ENCODE results near the gene DLGAP4. TPM values are rescaled to one million over a fixed set of nuclear protein-coding genes. Genes with fewer than 3 reads are reported as not detected.

The DLGAP4 gene
- total RNA-seq, 1 donor from 2014 or later, result 22.0 TPM

DNA sequence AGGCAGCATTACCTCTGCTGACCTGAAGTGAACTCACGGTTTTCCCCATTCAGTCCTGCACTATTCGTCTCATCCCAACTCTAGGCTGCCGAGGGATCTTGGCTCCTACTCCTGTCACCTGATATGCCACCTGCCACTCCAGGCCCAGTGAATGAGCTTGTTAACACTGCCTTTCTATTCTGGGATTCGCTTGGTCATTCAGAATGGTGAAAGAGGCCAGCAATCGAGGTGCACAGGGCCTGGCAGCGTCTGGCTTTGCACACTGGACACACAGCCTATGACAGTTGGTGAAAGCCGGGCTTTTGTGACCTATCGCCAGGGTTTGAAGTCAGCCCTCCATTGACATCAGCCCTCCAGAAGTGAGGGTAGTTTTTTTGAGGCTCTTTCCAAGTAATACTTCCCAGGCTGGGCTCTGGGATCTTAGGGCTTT lies 175.9 kb downstream of the DLGAP4 start:
- DNase-seq (ENCODE audit: low spot score in 2 of 2) (no peak), FAIRE-seq (no peak)

DNA sequence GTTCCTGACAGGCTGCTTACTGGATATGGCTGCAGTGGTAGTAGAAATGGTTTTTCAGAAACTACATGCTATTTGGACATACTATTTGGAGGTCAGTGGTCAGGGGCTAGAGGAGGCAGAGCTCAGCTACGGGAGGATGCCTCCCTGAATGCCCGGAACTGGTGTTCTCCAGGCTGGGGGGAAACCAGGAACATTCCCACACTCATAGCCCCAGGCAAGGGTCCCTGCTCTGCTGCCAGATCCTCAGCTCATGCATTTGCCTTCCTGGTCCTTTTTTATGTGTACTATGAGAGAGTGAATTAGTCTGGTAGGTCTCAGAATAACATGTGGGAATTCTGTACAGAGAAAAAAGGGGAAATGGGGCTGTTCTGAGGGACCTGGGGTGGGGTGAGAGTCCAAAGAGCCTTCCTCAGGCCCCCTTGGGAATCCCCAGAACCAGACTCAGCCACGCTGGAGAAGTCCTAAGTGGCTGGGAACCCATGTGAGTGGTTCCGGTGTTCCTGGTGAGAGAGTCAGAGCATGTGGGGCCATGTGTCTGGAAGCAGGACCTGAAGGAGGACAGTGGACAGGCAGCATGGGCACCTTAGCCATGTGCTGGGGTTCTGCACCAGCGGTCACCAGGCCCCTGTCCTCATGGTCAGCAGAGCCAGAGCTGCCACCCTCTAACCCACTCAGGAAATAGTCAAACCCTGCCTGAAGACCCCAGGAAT lies 177.2 kb downstream of the DLGAP4 start:
- FAIRE-seq, result no peak
- no peak for DNase-seq (ENCODE audit: low spot score in 2 of 2)

DNA sequence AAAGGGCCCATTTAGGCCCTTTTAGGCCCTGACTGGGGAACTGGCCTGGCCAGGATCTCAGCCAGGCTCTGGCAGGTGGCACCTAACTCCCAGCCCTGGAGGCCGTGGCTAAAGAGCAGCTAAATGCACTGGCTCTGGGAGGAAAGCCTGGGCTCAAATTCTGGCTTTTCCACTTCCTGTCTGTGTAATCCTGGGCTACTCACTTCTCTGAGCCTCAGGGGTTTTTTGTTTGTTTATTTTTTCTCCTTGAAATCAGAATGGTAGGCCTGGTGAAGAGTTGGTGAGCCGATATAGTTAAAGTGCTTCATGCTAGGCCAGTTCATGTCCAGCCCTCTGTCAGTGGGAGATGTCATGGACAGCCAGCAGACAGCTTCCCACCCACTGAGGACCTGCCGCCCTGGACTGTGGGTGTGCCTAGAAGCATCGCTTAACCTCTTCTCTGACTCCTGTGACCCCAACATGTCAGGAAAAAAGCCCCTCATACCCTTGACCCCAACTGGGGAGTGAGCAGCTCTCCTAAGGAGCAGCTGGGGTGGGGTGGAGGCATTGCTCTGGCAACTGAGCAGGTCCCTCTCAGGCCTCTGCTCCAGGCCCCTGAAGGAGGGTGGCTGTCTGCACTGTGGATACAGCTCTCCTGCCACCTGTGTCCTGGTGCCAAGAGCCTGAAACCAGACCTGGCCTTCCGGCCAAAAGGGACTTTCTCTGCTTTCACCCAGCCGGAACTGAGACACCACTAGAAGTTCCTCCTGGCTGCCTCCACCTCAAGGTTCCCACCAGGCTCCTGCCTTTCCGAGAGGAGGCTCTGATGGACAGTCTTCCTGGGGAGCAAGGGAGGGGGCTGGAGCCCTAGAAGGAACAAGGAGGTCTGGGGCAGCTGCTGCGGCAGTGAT lies 178.0 kb downstream of the DLGAP4 start:
- no peak for FAIRE-seq

DNA sequence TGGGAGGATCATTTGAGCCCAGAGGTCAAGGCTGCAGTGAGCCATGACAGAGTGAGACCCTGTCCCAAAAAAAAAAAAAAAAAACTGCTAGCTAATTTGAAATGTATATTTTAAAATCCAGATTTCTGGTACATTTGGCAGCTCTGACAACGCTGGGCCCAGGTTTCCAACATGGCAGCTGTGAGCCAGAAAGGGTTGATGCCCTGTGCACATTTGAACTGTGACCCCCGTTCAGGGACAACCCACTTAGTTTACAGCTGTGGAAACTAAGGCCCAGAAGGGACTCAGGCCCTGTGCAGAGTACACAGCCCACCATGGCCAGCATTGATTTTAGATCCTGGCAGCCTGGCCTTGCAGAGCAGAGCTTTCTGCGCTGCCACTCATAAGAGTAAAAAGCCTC lies 179.1 kb downstream of the DLGAP4 start:
- FAIRE-seq (no peak), DNase-seq (ENCODE audit: low spot score in 2 of 2) (no peak)

More for the DNA sequence above, 178.0 kb downstream of the DLGAP4 start:
- no peak for DNase-seq (ENCODE audit: low spot score in 2 of 2)

DNA sequence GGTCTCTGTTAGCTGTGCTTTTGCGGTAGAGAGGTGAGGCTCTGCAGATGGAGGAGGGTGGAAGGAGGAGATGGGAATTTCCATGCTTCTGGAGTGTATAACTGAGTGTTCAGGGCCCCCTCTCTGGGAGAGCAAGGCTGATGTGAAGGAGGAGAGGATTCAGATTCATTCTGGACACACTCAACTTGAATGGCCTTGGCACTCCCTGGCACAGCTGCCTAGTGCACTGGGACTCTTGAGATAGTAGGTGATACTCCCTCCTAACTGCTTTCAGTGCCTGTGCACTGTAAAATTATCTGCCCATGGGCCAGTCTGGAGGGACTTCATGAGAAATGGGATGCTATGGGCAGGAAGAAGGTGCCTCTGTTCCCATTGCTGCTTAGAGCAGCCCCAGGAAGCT lies 180.9 kb downstream of the DLGAP4 start:
- FAIRE-seq (no peak), DNase-seq (ENCODE audit: low spot score in 2 of 2) (no peak)

- DNase-seq (ENCODE audit: low spot score in 2 of 2), result no peak
- no peak for FAIRE-seq
These were observed 184.1 kb downstream of the DLGAP4 start for GRCh38 chr20:36490191-36490590.

DNA sequence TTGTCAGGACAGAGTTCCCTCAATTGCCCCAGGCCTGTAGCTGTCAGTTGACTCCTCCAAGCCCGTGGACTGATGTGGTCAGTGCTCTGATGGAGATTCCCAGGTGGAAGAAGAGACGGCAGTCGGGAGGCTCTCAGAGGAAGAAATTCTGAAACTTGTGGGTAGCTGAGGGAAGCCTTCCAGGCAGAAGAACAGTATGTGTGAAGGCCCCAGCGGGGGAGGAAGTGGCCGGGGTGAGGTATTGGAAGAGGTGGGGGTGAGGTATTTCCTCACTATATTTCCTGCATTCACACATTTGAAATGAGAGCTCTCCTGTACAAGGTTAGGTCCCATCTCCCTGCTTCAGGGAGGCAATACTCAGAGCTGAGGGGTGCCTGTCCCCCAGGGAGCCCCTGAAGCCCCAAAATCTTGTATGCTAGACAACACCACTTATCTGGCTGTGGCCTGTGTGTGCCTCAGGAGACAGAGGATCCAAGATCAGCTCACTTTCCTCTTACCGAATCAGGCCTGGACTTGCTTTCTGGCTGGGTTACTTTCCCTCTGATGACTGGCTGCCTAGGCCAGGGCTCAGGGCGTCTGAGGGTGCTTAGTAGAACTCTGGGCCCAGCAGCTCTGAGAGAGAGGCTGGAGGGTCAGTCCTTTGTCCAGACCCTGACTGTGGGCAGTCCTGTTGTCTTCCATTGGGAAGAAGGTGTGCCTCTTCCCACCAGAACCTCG lies 185.9 kb downstream of the DLGAP4 start:
- FAIRE-seq (no peak), DNase-seq (ENCODE audit: low spot score in 2 of 2) (no peak)

GRCh38 chr20:36493051-36493800 lies 187.1 kb downstream of the DLGAP4 start:
- DNase-seq (ENCODE audit: low spot score in 2 of 2), result no peak
- no peak for FAIRE-seq

- FAIRE-seq (no peak), DNase-seq (ENCODE audit: low spot score in 2 of 2) (no peak)
These were observed 187.6 kb downstream of the DLGAP4 start for GRCh38 chr20:36493801-36494114.

DNA sequence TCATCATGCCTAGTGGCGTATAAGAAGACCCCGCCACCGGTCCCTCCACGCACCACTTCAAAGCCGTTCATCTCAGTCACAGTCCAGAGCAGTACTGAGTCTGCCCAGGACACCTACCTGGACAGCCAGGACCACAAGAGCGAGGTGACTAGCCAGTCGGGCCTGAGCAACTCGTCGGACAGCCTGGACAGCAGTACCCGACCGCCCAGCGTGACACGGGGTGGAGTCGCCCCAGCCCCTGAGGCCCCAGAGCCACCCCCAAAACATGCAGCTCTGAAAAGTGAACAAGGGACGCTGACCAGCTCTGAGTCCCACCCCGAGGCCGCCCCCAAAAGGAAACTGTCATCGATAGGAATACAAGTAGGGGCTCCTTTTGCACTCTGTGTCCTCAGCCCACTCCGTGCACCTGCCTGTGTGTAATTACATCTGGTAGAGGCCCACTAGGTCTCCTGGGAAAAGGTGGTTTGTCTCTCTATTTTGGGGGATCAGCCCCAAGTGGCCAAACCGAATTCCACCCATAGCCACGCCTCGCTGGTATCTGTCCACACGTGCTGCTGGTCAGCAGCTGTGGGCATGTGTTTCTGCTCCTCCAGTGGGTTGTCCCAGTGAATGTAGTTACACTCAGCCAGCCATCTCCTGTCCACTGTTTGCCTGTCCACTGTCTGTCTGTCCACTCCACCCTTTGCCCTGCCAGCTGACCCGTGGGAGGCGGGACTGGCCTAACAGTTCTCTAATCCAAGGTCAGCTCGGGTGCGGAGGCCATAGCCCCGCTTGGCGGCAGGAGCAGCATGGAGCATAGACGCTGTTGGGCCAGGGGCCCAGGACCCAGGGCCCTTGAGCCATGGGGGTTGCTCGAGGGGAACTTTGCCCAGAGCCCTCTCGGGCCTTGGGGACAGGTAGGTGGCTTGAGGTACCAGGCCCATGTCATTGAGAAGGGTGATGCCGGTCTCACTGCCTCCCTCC lies 190.8 kb downstream of the DLGAP4 start:
- FAIRE-seq (no peak), DNase-seq (ENCODE audit: low spot score in 2 of 2) (no peak)

DNA sequence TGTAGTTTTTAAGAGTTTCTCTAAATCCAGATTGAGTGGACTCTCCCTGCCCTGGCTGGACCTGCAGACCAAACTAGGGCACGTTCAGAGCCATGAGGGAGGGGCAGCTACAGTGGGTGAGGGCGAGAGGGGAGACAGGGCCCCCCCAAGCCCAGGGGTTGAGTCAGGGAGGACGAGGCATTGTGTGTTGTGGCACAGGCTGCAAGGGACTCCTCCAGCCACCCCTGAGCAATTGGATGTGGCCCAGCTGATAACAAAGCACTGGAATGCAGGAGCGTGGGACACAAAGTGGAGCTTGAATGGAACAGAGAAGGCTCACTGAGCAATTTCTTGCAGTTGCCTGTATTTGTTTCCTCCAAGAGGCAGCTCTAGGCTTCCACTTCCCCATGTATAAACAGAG lies 191.7 kb downstream of the DLGAP4 start:
- FAIRE-seq, result no peak
- DNase-seq (ENCODE audit: low spot score in 2 of 2), result no peak

- no peak for DNase-seq (ENCODE audit: low spot score in 2 of 2)
These were observed 192.4 kb downstream of the DLGAP4 start for GRCh38 chr20:36498386-36499179.

GRCh38 chr20:36499211-36499610 lies 193.1 kb downstream of the DLGAP4 start:
- no peak for FAIRE-seq
- DNase-seq (ENCODE audit: low spot score in 2 of 2), result no peak

More at GRCh38 chr20:36498386-36499179, 192.4 kb downstream of the DLGAP4 start:
- FAIRE-seq, result no peak

GRCh38 chr20:36499723-36500501 lies 193.8 kb downstream of the DLGAP4 start:
- no peak for FAIRE-seq
- no peak for DNase-seq (ENCODE audit: low spot score in 2 of 2)

DNA sequence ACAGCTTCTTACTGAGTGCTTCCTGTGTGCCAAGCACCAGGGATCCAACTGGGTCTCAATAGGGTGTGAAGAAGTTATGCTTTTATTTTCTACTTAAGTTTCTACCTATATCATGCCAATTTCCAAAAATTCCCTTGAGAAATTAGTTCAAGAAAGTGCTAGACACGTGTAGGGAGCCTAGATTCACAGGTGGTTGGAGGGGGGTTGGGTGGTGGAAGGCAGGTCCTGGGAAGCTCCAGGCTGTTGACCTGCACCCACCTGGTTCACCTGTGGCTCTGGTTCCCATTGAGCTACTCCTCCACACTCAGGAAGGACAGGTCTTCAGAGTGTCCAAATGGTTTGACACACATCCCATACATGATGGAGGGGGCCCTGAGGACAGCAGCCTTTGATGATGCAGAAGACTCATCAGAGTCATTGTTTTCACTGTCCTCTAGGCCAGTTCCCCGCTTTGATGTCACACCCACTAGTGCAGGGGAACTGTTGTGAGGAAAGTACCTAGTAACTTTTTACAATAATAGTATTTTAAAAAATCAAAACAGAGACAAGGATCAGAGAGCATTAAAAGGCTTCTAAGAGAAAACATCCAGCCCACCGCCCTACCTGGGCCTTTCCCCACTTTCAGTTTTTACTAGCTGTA lies 195.3 kb downstream of the DLGAP4 start:
- DNase-seq (ENCODE audit: low spot score in 2 of 2) (no peak), FAIRE-seq (no peak)

DNA sequence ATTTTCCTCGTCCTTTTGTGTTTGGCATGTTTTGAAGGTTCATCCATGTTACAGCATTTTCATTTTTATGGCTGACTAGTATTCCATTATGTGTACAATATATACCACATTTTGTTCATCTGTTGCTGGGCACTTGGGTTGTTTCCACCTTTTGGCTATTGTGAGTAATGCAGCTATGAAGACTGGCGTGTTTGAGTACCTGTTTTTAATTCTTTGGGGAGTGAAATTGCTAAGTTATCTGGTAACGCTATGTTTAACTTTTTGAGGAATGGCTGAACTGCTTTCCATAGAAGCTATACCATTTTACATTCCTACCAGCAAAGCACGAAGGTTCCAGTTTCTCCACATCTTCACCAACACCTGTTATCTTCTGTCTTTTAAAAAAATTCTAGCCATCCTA lies 198.2 kb downstream of the DLGAP4 start:
- FAIRE-seq, result no peak
- DNase-seq (ENCODE audit: low spot score in 2 of 2), result no peak

- no peak for FAIRE-seq
- DNase-seq (ENCODE audit: low spot score in 2 of 2), result no peak
These were observed 200.1 kb downstream of the DLGAP4 start for GRCh38 chr20:36506253-36506652.

Measured in frontal cortex (tissue), 4 donors.